SK-N-SH (cell line): ENCODE data around the gene LAMC2.

Experiments
- CTCF ChIP-seq: fragments of 200-600 bp; sonication (generic); IDR thresholded peaks from 2 replicates; pipeline ENCODE4 v1.6.1; 2017; ENCODE audit warnings: antibody characterized with exemption, mild to moderate bottlenecking, moderate library complexity
- EP300 ChIP-seq, 2 experiments: IDR thresholded peaks; 2 replicates each; pipeline versions ENCODE4 v1.4.0 to v1.6.1; 2012; ENCODE audit warnings: borderline replicate concordance in 1 of 2, low read depth in 1 of 2, low read length in 1 of 2
- EZH2phosphoT487 ChIP-seq: fragments of 200-600 bp; sonication (generic); IDR thresholded peaks from 2 replicates; pipeline ENCODE4 v1.6.1; 2017; ENCODE audit warnings: low read depth, mixed run types, mild to moderate bottlenecking, antibody characterized with exemption, moderate library complexity, borderline replicate concordance
- FOXM1 ChIP-seq: IDR thresholded peaks from 2 replicates; pipeline ENCODE4 v1.4.0; 2012; ENCODE audit warnings: low read depth, mild to moderate bottlenecking
- GABPA ChIP-seq: IDR thresholded peaks from 2 replicates; pipeline ENCODE4 v1.4.0; 2012; ENCODE audit warnings: low read depth, mild to moderate bottlenecking
- MXI1 ChIP-seq: IDR thresholded peaks from 2 replicates; pipeline ENCODE4 v1.6.1; 2012; ENCODE audit warnings: mild to moderate bottlenecking, low read depth, low read length, improper control_type of control experiment
- NRF1 ChIP-seq: IDR thresholded peaks from 2 replicates; pipeline ENCODE4 v1.6.1; 2012; ENCODE audit warnings: low read depth, mild to moderate bottlenecking, low read length
- PBX3 ChIP-seq: IDR thresholded peaks from 2 replicates; pipeline ENCODE4; 2012
- POLR2AphosphoS5 ChIP-seq: IDR thresholded peaks from 2 replicates; pipeline ENCODE4 v1.6.1; 2012; ENCODE audit warnings: low read depth, low read length
- REST ChIP-seq: IDR thresholded peaks from 2 replicates; pipeline ENCODE4 v1.6.1; 2012; ENCODE audit warnings: mild to moderate bottlenecking, low read depth, low read length, moderate library complexity
- RFX5 ChIP-seq: IDR thresholded peaks from 2 replicates; pipeline ENCODE4 v1.6.1; 2012; ENCODE audit warnings: mild to moderate bottlenecking, improper control_type of control experiment, low read length
- YY1 ChIP-seq: IDR thresholded peaks from 2 replicates; pipeline ENCODE4 v1.4.0; 2012; ENCODE audit warnings: low read depth, mild to moderate bottlenecking
- ZBTB33 ChIP-seq: IDR thresholded peaks from 2 replicates; pipeline ENCODE4 v1.4.0; 2012; ENCODE audit warnings: low read depth, borderline replicate concordance

- TF ChIP-seq CTCF: no peak
- no peak for TF ChIP-seq EZH2phosphoT487
- TF ChIP-seq YY1: no peak
- no peak for TF ChIP-seq RFX5
- no peak for TF ChIP-seq FOXM1
- TF ChIP-seq REST: no peak
- TF ChIP-seq ZBTB33: no peak
- no peak for TF ChIP-seq MXI1
- no peak for TF ChIP-seq EP300 (IDR thresholded peaks at IDR 0.05; ENCODE audit: borderline replicate concordance in 1 of 2, low read depth in 1 of 2, low read length in 1 of 2)
- no peak for TF ChIP-seq POLR2AphosphoS5
- no peak for TF ChIP-seq GABPA
- no peak for TF ChIP-seq PBX3
- TF ChIP-seq NRF1: no peak
Measured at GRCh38 chr1:183284086-183284485, 98.0 kb downstream of the LAMC2 start.
